RWPE2 (cell line): ENCODE measurements around the gene MAPK7.

ENCODE experiments used
- ATAC-seq: fragments of 200-7000 bp; cut with Tn5 transposase; 3 replicates; pipeline ENCODE4 v1.9.1; 2021; ENCODE audit warnings: low read depth
- DNase-seq: peaks from one replicate; pipeline ENCODE4 v3.0.0-alpha.2; 2020; ENCODE audit warnings: low spot score
- H3K27ac ChIP-seq: fragments of 450-650 bp; 2 replicates; pipeline ENCODE4 v1.5.1; 2017; ENCODE audit warnings: mild to moderate bottlenecking; ENCODE audit not compliant: poor library complexity, severe bottlenecking
- H3K27me3 ChIP-seq: fragments of 250-450 bp; sonication (Bioruptor Pico); 2 replicates; pipeline ENCODE4 v1.5.1; 2021; ENCODE audit warnings: mild to moderate bottlenecking, moderate library complexity; ENCODE audit not compliant: insufficient read depth, poor library complexity, severe bottlenecking
- H3K36me3 ChIP-seq: fragments of 250-450 bp; sonication (Bioruptor Pico); 2 replicates; pipeline ENCODE4 v1.5.1; 2020; ENCODE audit warnings: low read depth, mild to moderate bottlenecking, moderate library complexity
- H3K4me1 ChIP-seq: fragments of 250-450 bp; sonication (Bioruptor Pico); 2 replicates; pipeline ENCODE4 v1.5.1; 2021; ENCODE audit warnings: mild to moderate bottlenecking, moderate library complexity; ENCODE audit not compliant: insufficient read depth, poor library complexity, severe bottlenecking
- H3K4me3 ChIP-seq: fragments of 250-450 bp; sonication (Bioruptor Pico); 2 replicates; pipeline ENCODE4 v1.5.1; 2021; ENCODE audit warnings: mild to moderate bottlenecking, moderate library complexity; ENCODE audit not compliant: severe bottlenecking
- H3K9me3 ChIP-seq: fragments of 250-450 bp; sonication (Bioruptor Pico); 2 replicates; pipeline ENCODE4 v1.5.1; 2021; ENCODE audit warnings: mild to moderate bottlenecking, moderate library complexity; ENCODE audit not compliant: severe bottlenecking
- TF ChIP-seq, protein P1 (sequence below): fragments of 450-650 bp; IDR thresholded peaks from one replicate; pipeline ENCODE4 v1.5.1; 2017; ENCODE audit warnings: mild to moderate bottlenecking, moderate library complexity; ENCODE audit not compliant: poor library complexity, severe bottlenecking

MAPK7 gene

DNA sequence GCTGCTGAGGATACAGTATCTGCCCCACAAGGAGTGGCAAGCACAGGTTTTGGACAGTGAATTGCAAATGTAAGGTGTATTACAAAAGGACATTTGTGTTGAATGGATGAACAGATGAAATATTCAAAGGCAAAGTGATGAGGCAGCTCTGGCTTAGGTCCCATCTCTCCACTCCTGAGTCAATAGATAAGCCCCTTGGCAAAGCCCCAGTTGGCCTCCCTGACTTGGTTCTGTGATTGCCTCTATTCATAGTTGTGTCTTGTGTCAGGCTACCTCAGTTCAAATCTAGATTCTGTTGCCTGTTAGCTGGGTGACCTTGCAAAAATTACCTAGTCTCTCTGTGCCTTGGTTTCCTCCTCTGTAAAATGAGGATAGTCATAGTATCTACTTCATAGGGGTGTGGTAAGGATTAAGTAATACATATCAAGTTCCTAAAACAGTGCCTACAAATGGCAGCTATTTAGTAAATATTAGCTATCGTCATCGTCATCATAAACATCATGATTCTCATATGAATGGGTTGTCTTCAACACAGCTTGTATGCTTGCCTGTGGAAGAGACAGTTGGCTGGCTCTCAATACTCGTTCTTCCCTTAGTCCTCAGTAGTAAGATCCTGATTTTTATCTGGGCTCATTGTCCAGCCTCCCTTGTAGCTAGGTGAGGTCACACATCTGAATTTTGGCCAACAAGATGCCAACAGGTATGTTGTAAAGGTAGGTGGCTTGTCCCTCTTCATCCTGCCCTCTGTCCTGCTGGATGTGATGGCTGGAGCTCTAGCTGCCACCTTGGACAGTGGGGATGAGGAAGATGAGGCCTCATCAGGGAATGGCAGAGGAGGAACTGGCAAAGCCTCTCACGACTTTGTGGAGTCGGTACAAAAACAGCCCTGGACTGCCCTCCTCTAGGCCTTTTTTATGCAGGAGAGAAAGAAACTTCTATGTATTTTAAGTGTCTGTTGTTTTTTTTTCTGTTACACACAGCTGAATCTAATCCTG, 10.8 kb downstream of the MAPK7 start:
- no peaks in the 10 kb centered on the region for H3K27me3 ChIP-seq
- no peak overlapping the region for H3K27ac ChIP-seq

DNA sequence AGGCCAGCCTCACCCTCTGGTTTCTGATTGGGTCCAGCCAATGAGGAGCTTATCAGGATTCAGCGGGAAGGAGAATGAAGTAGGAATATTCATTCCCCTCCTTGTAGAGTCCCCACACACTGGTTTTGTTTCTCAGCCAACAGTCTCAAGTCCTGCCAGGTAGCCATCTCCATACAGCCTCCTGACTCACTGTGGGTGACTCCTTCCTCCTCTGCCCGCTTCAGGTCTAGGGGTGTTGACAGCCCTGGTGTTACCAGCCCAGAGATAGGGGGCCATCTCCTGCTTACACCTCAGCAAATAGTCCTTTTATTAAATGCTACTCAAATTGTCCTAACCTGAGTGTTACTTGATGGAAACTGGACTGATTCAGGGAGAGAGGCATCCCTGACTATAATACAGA, 12.7 kb downstream of the MAPK7 start:
- no peak for ATAC-seq
- no peak for DNase-seq
- Histone ChIP-seq H3K27ac (no peak overlapping the region), H3K4me1 (peaks cover 9% of the 10 kb centered on the region), H3K9me3 (no peaks in the 10 kb centered on the region), H3K36me3 (peaks cover under 1% of the 10 kb centered on the region; the same call in 1 of the 2 replicates), H3K4me3 (no peak overlapping the region), H3K27me3 (no peaks in the 10 kb centered on the region)
- TF ChIP-seq, protein P1, sequence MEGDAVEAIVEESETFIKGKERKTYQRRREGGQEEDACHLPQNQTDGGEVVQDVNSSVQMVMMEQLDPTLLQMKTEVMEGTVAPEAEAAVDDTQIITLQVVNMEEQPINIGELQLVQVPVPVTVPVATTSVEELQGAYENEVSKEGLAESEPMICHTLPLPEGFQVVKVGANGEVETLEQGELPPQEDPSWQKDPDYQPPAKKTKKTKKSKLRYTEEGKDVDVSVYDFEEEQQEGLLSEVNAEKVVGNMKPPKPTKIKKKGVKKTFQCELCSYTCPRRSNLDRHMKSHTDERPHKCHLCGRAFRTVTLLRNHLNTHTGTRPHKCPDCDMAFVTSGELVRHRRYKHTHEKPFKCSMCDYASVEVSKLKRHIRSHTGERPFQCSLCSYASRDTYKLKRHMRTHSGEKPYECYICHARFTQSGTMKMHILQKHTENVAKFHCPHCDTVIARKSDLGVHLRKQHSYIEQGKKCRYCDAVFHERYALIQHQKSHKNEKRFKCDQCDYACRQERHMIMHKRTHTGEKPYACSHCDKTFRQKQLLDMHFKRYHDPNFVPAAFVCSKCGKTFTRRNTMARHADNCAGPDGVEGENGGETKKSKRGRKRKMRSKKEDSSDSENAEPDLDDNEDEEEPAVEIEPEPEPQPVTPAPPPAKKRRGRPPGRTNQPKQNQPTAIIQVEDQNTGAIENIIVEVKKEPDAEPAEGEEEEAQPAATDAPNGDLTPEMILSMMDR, result no peak

More for the DNA sequence above, 10.8 kb downstream of the MAPK7 start:
- ATAC-seq, result no peak
- TF ChIP-seq, protein P1, result no peak
- Histone ChIP-seq H3K4me3 (no peak overlapping the region), H3K36me3 (peaks cover 6% of the 10 kb centered on the region), H3K9me3 (no peaks in the 10 kb centered on the region), H3K4me1 (peaks cover 9% of the 10 kb centered on the region)
- no peak for DNase-seq

DNA sequence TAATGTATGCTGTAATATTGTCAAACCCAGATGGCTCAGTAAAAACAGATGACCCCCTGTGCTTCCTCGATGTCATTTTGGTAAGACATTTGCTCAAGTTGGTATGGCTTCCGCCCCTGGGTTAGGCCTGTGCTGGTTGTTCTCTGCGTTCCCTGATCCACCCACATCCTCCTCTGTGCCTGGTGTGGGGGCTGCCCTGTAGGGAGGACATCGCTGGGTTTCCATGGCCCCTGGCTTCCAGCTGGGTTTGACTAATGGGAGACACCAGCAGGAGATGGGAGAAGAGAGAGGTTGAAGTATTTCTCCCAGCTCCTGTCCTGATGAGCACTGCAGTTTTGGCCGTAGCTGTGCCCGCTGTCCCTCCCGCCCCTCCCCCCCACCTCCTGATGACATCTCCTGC, 13.1 kb downstream of the MAPK7 start:
- no peak for DNase-seq
- TF ChIP-seq, protein P1, result no peak
- H3K9me3 ChIP-seq, result no peaks in the 10 kb centered on the region
- H3K27me3 ChIP-seq, result no peaks in the 10 kb centered on the region
- no peaks in the 10 kb centered on the region for H3K36me3 ChIP-seq
- no peak for ATAC-seq
- peaks cover 9% of the 10 kb centered on the region for H3K4me1 ChIP-seq
- H3K27ac ChIP-seq, result no peak overlapping the region
- no peak overlapping the region for H3K4me3 ChIP-seq

DNA sequence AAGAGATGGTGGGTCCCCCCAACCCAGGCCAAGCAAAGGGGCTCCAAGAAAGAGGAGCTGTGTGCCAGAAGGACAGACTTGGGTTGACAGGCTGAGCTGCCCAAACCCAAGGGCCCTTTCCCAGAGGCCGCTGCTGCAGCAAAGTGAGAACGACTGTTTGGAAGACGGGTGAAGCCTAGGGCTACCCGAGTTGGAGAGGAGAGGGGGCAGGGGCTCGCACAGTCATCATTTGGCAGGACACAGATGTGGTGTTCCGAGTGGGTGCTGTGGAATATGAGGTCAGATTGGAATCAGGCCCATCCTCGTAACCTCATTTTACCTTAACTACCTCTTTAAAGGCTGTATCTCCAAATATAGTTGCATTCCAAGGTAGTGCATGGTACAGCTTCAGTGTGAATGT, 14.0 kb downstream of the MAPK7 start:
- Histone ChIP-seq H3K36me3 (no peaks in the 10 kb centered on the region), H3K9me3 (no peaks in the 10 kb centered on the region), H3K4me1 (peaks cover 9% of the 10 kb centered on the region), H3K4me3 (no peak overlapping the region), H3K27me3 (no peaks in the 10 kb centered on the region), H3K27ac (no peak overlapping the region)
- no peak for ATAC-seq
- no peak for DNase-seq
- TF ChIP-seq, protein P1, result no peak
